HepG2 (cell line): ENCODE data around the gene TRH. TPM values are rescaled to one million over a fixed set of nuclear protein-coding genes. Genes with fewer than 3 reads are reported as not detected.

Source experiments
- ATF7-NPFF ChIP-seq: sonication (generic); formaldehyde crosslinking; IDR thresholded peaks from 2 replicates; pipeline ENCODE4 v1.8.1; 2023; ENCODE audit warnings: mild to moderate bottlenecking, low read depth, missing genetic modification reagents, moderate library complexity
- HNRNPLL ChIP-seq: fragments of 200-400 bp; formaldehyde crosslinking; IDR thresholded peaks from 2 replicates; pipeline ENCODE4 v1.6.1; 2017; ENCODE audit warnings: mild to moderate bottlenecking, low read depth, low read length; ENCODE audit not compliant: poor library complexity, severe bottlenecking
- JUN ChIP-seq: sonication (generic); formaldehyde crosslinking; IDR thresholded peaks from 2 replicates; pipeline ENCODE4 v1.4.0; 2020; ENCODE audit warnings: mild to moderate bottlenecking, missing genetic modification reagents
- NCOR1 ChIP-seq: fragments of 200-600 bp; sonication (generic); IDR thresholded peaks from 2 replicates; pipeline ENCODE4 v1.7.0; 2017; ENCODE audit warnings: antibody characterized with exemption, low read length, borderline replicate concordance
- SALL1 ChIP-seq: sonication (generic); formaldehyde crosslinking; IDR thresholded peaks from 2 replicates; pipeline ENCODE4 v1.8.0; 2022; ENCODE audit warnings: mild to moderate bottlenecking, missing genetic modification reagents
- STAG1 ChIP-seq: sonication (generic); formaldehyde crosslinking; IDR thresholded peaks from 2 replicates; pipeline ENCODE4 v1.4.0; 2020; ENCODE audit warnings: missing genetic modification reagents
- STAT5B ChIP-seq: sonication (generic); formaldehyde crosslinking; IDR thresholded peaks from 2 replicates; pipeline ENCODE4 v1.4.0; 2020; ENCODE audit warnings: missing genetic modification reagents
- TARDBP ChIP-seq: sonication (generic); formaldehyde crosslinking; IDR thresholded peaks from 2 replicates; pipeline ENCODE4 v1.8.0; 2022; ENCODE audit warnings: mild to moderate bottlenecking, missing genetic modification reagents
- ZNF333 ChIP-seq: sonication (generic); formaldehyde crosslinking; IDR thresholded peaks from 2 replicates; pipeline ENCODE4 v1.4.0; 2020; ENCODE audit warnings: mild to moderate bottlenecking, missing genetic modification reagents, borderline replicate concordance
- ZNF335 ChIP-seq: sonication (generic); formaldehyde crosslinking; IDR thresholded peaks from 2 replicates; pipeline ENCODE4 v1.4.0; 2020; ENCODE audit warnings: missing genetic modification reagents
- ZNF570 ChIP-seq: sonication (generic); formaldehyde crosslinking; IDR thresholded peaks from 2 replicates; pipeline ENCODE4 v1.4.0; 2020; ENCODE audit warnings: mild to moderate bottlenecking, missing genetic modification reagents, borderline replicate concordance
- polyA plus RNA-seq, 8 experiments: library from polyadenylated mRNA; depleted of rRNA in 3 of 8; stranded (reverse) in 7 of 8; unstranded in 1 of 8; fragments of >200 nt; fragmentation: Illumina TruSeq in 4 of 8; extraction: Trizol in 4 of 8; gene quantifications; 2 replicates each; pipeline versions ENCODE4 v1.2.1 to v1.2.3, GENCODE V29; 2011 to 2016; ENCODE audit warnings: low read depth in 4 of 8, missing spikeins in 1 of 8, mixed read lengths in 1 of 8; ENCODE audit not compliant: insufficient read depth in 1 of 8
- total RNA-seq, 5 experiments: library from RNA; depleted of rRNA; stranded (reverse); fragments of >200 nt; fragmentation: Illumina TruSeq; extraction: Trizol; gene quantifications; 2 replicates each; pipeline ENCODE4 v1.2.3, GENCODE V29; 2016; ENCODE audit warnings: low read depth in 1 of 5
- TF ChIP-seq, protein P1 (sequence below): sonication (generic); formaldehyde crosslinking; IDR thresholded peaks from 2 replicates; pipeline ENCODE4 v1.9.0; 2022; ENCODE audit warnings: low read depth, missing genetic modification reagents
- TF ChIP-seq, protein P2 (sequence below): sonication (generic); formaldehyde crosslinking; IDR thresholded peaks from 2 replicates; pipeline ENCODE4 v1.8.1; 2023; ENCODE audit warnings: mild to moderate bottlenecking, missing genetic modification reagents
- TF ChIP-seq, protein P3 (sequence below): sonication (generic); formaldehyde crosslinking; IDR thresholded peaks from 2 replicates; pipeline ENCODE4 v1.4.0; 2020; ENCODE audit warnings: mild to moderate bottlenecking, missing genetic modification reagents
- TF ChIP-seq, protein P4 (sequence below): sonication (generic); formaldehyde crosslinking; IDR thresholded peaks from 2 replicates; pipeline ENCODE4 v1.5.0; 2020; ENCODE audit warnings: missing genetic modification reagents
- TF ChIP-seq, protein P5 (sequence below): sonication (generic); formaldehyde crosslinking; IDR thresholded peaks from 2 replicates; pipeline ENCODE4 v1.8.0; 2023; ENCODE audit warnings: mild to moderate bottlenecking, missing genetic modification reagents
- TF ChIP-seq, protein P6 (sequence below): sonication (generic); IDR thresholded peaks from 2 replicates; pipeline ENCODE4 v1.6.1; 2016; ENCODE audit warnings: low read depth, borderline replicate concordance
- TF ChIP-seq, protein P7 (sequence below): IDR thresholded peaks from 2 replicates; pipeline ENCODE4 v1.6.1; 2016; ENCODE audit warnings: mild to moderate bottlenecking

TRH gene
- total and polyA plus RNA-seq, 2 of the 13 experiments (the other 11 are each of a cell fraction or from before 2014, with no cell fraction given), result not detected

DNA sequence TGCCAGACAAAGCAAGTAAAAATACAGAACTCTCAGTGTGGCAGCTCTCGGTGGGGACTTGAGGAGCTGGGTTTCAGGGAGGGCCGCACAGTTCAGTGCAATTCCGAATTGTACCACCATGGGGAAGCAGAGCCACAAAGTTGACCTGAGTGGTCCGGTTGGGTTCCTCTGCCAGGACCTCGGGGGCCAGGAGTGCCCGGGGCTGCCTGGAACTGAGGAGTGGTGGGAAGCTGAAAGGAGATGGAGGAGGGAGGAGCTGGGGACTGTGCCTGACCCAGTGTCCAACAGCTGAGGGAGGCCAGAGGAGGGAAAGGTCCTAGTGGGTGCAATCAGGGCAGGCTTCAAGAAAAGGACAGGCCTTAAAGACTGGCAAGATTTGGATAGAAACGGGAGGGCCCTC, 32.2 kb upstream of the TRH start (continued):
- TF ChIP-seq, protein P1, sequence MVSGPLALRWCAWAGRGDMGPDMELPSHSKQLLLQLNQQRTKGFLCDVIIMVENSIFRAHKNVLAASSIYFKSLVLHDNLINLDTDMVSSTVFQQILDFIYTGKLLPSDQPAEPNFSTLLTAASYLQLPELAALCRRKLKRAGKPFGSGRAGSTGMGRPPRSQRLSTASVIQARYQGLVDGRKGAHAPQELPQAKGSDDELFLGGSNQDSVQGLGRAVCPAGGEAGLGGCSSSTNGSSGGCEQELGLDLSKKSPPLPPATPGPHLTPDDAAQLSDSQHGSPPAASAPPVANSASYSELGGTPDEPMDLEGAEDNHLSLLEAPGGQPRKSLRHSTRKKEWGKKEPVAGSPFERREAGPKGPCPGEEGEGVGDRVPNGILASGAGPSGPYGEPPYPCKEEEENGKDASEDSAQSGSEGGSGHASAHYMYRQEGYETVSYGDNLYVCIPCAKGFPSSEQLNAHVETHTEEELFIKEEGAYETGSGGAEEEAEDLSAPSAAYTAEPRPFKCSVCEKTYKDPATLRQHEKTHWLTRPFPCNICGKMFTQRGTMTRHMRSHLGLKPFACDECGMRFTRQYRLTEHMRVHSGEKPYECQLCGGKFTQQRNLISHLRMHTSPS (CRISPR knock-in tag), result no peak
- TF ChIP-seq HNRNPLL (no peak), ATF7-NPFF (CRISPR knock-in tag) (no peak), STAT5B (no peak), STAG1 (peak; percentile 96), JUN (no peak), ZNF333 (CRISPR knock-in tag) (no peak), SALL1 (CRISPR knock-in tag) (0 out of 2 replicates have a peak, but pooled peaks have one; percentile 12), ZNF335 (CRISPR knock-in tag) (peak; percentile 62; the same call in 1 of the 2 replicates), TARDBP (no peak), NCOR1 (no peak), ZNF570 (CRISPR knock-in tag) (no peak)
- TF ChIP-seq, protein P2, sequence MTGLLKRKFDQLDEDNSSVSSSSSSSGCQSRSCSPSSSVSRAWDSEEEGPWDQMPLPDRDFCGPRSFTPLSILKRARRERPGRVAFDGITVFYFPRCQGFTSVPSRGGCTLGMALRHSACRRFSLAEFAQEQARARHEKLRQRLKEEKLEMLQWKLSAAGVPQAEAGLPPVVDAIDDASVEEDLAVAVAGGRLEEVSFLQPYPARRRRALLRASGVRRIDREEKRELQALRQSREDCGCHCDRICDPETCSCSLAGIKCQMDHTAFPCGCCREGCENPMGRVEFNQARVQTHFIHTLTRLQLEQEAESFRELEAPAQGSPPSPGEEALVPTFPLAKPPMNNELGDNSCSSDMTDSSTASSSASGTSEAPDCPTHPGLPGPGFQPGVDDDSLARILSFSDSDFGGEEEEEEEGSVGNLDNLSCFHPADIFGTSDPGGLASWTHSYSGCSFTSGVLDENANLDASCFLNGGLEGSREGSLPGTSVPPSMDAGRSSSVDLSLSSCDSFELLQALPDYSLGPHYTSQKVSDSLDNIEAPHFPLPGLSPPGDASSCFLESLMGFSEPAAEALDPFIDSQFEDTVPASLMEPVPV (CRISPR knock-in tag), result no peak
- TF ChIP-seq, protein P3, sequence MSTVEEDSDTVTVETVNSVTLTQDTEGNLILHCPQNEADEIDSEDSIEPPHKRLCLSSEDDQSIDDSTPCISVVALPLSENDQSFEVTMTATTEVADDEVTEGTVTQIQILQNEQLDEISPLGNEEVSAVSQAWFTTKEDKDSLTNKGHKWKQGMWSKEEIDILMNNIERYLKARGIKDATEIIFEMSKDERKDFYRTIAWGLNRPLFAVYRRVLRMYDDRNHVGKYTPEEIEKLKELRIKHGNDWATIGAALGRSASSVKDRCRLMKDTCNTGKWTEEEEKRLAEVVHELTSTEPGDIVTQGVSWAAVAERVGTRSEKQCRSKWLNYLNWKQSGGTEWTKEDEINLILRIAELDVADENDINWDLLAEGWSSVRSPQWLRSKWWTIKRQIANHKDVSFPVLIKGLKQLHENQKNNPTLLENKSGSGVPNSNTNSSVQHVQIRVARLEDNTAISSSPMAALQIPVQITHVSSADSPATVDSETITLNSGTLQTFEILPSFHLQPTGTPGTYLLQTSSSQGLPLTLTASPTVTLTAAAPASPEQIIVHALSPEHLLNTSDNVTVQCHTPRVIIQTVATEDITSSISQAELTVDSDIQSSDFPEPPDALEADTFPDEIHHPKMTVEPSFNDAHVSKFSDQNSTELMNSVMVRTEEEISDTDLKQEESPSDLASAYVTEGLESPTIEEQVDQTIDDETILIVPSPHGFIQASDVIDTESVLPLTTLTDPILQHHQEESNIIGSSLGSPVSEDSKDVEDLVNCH (CRISPR knock-in tag), result no peak
- TF ChIP-seq, protein P4, sequence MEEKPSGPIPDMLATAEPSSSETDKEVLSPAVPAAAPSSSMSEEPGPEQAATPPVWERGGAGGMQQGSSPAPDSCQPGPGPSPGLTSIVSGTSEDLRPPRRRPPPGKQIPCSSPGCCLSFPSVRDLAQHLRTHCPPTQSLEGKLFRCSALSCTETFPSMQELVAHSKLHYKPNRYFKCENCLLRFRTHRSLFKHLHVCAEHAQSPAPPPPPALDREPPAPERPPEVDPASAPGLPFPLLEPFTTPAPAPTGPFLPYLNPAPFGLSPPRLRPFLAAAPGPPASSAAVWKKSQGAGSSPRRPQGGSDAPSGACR (CRISPR knock-in tag), result no peak
- TF ChIP-seq, protein P5, sequence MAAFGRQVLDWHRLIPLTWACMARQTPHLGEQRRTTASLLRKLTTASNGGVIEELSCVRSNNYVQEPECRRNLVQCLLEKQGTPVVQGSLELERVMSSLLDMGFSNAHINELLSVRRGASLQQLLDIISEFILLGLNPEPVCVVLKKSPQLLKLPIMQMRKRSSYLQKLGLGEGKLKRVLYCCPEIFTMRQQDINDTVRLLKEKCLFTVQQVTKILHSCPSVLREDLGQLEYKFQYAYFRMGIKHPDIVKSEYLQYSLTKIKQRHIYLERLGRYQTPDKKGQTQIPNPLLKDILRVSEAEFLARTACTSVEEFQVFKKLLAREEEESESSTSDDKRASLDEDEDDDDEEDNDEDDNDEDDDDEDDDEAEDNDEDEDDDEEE, result no peak
- TF ChIP-seq, protein P6, sequence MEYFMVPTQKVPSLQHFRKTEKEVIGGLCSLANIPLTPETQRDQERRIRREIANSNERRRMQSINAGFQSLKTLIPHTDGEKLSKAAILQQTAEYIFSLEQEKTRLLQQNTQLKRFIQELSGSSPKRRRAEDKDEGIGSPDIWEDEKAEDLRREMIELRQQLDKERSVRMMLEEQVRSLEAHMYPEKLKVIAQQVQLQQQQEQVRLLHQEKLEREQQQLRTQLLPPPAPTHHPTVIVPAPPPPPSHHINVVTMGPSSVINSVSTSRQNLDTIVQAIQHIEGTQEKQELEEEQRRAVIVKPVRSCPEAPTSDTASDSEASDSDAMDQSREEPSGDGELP, result no peak
- TF ChIP-seq, protein P7, sequence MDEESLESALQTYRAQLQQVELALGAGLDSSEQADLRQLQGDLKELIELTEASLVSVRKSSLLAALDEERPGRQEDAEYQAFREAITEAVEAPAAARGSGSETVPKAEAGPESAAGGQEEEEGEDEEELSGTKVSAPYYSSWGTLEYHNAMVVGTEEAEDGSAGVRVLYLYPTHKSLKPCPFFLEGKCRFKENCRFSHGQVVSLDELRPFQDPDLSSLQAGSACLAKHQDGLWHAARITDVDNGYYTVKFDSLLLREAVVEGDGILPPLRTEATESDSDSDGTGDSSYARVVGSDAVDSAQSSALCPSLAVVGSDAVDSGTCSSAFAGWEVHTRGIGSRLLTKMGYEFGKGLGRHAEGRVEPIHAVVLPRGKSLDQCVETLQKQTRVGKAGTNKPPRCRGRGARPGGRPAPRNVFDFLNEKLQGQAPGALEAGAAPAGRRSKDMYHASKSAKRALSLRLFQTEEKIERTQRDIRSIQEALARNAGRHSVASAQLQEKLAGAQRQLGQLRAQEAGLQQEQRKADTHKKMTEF, result no peak
